AG09319 (cell line): ENCODE measurements around the gene LTA4H.
A peak's percentile ranks its signal among the peaks of the same experiment; 100 is the strongest.

Source experiments
- DNase-seq: peaks from one replicate; pipeline ENCODE4 v3.0.0-alpha.2; 2010; ENCODE audit warnings: low read depth; ENCODE audit errors: extremely low read depth
- CTCF ChIP-seq: IDR thresholded peaks from 2 replicates; pipeline ENCODE4 v1.5.1; 2011; ENCODE audit warnings: low read depth, mild to moderate bottlenecking, inconsistent platforms, low read length, moderate library complexity

Gene LTA4H

GRCh38 chr12:95988506-95989275 is 46.7 kb downstream of the LTA4H start:
- no peak for DNase-seq
- TF ChIP-seq CTCF: no peak

- no peak for TF ChIP-seq CTCF
- peak; percentile 24 for DNase-seq
Measured at GRCh38 chr12:95986635-95987570, 48.5 kb downstream of the LTA4H start.

- TF ChIP-seq CTCF: no peak
- DNase-seq: no peak
Measured at GRCh38 chr12:95984682-95985081, 50.7 kb downstream of the LTA4H start.

GRCh38 chr12:95982602-95983001 is 52.8 kb downstream of the LTA4H start:
- TF ChIP-seq CTCF: no peak
- DNase-seq: no peak

- DNase-seq: no peak
- TF ChIP-seq CTCF: no peak
Measured at GRCh38 chr12:95980437-95980836, 55.0 kb downstream of the LTA4H start.

- DNase-seq: no peak
- TF ChIP-seq CTCF: no peak
Measured at GRCh38 chr12:95978774-95979173, 56.6 kb downstream of the LTA4H start.

- no peak for TF ChIP-seq CTCF
- no peak for DNase-seq
Measured at GRCh38 chr12:95978351-95978750, 57.0 kb downstream of the LTA4H start.
